ENCODE results near the gene MEPCE.

DNA sequence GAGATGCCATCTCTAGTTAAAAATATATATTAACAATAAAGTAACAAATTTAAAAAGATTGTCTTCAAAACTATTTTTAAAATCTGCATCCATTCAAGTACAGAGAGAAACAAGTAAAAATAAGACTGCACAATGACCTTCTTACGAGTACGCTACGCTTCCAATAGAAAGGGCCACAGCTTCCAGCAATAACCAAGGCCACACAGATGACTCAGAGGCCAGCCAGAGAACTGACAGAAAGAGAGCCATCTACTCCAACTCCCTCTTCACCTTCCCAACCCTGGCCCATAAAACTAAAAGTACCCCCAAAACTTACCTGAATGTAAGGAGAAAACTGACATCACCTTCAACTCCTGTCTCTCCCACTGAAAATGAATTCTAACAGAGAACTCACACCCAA, 29.6 kb upstream of the MEPCE start:
- TF ChIP-seq, protein P1, sequence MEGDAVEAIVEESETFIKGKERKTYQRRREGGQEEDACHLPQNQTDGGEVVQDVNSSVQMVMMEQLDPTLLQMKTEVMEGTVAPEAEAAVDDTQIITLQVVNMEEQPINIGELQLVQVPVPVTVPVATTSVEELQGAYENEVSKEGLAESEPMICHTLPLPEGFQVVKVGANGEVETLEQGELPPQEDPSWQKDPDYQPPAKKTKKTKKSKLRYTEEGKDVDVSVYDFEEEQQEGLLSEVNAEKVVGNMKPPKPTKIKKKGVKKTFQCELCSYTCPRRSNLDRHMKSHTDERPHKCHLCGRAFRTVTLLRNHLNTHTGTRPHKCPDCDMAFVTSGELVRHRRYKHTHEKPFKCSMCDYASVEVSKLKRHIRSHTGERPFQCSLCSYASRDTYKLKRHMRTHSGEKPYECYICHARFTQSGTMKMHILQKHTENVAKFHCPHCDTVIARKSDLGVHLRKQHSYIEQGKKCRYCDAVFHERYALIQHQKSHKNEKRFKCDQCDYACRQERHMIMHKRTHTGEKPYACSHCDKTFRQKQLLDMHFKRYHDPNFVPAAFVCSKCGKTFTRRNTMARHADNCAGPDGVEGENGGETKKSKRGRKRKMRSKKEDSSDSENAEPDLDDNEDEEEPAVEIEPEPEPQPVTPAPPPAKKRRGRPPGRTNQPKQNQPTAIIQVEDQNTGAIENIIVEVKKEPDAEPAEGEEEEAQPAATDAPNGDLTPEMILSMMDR (IDR thresholded peaks at IDR 0.05; ENCODE audit: low read depth, low read length, missing input control): no peak
- TF ChIP-seq, protein P2, sequence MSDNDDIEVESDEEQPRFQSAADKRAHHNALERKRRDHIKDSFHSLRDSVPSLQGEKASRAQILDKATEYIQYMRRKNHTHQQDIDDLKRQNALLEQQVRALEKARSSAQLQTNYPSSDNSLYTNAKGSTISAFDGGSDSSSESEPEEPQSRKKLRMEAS (IDR thresholded peaks at IDR 0.05): no peak
- no peak for TF ChIP-seq JUND (IDR thresholded peaks at IDR 0.05)
- TF ChIP-seq, protein P3, sequence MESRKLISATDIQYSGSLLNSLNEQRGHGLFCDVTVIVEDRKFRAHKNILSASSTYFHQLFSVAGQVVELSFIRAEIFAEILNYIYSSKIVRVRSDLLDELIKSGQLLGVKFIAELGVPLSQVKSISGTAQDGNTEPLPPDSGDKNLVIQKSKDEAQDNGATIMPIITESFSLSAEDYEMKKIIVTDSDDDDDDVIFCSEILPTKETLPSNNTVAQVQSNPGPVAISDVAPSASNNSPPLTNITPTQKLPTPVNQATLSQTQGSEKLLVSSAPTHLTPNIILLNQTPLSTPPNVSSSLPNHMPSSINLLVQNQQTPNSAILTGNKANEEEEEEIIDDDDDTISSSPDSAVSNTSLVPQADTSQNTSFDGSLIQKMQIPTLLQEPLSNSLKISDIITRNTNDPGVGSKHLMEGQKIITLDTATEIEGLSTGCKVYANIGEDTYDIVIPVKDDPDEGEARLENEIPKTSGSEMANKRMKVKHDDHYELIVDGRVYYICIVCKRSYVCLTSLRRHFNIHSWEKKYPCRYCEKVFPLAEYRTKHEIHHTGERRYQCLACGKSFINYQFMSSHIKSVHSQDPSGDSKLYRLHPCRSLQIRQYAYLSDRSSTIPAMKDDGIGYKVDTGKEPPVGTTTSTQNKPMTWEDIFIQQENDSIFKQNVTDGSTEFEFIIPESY (IDR thresholded peaks at IDR 0.05): no peak
